Fibroblast of skin of left quadriceps (primary cell): Measurements from ENCODE around the gene LTF.
"Not testable (repeated sequence)": the region's sequence is repeated elsewhere in the genome, so short reads cannot be mapped to it uniquely, and the experiment has no call there.

Experiments used
- DNase-seq, 2 experiments: peaks; one replicate each; pipeline ENCODE4 v3.0.0-alpha.2; 2013; ENCODE audit warnings: low read depth in 2 of 2

Gene LTF

GRCh38 chr3:46442576-46443530 is 21.9 kb downstream of the LTF start:
- DNase-seq = peak in 1 of 2 experiments; percentile 3

GRCh38 chr3:46440531-46441294 is 24.0 kb downstream of the LTF start:
- DNase-seq = no peak

- DNase-seq = no peak
Measured at GRCh38 chr3:46438831-46439230, 25.9 kb downstream of the LTF start.

GRCh38 chr3:46435081-46435726 is 29.5 kb downstream of the LTF start:
- DNase-seq = no peak

DNA sequence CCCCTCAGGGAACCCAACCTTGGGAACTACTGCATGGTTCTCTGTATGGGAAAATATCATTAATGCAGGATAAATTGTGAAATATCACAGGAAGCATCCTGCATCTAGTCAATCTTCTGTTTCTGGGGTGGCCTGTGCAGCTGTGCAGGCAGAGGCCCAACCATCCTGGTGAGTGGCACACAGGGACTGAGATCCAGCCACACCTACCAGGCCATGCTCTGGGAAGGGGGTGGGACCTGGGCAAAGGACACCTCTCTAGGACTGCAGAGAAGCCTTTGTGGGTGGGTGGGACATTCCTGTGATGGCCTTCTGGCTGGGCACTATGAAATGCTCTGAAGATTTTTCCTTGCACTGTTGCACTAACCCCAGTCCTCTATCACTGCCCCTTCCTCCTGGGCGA is 30.9 kb downstream of the LTF start:
- DNase-seq = no peak

DNA sequence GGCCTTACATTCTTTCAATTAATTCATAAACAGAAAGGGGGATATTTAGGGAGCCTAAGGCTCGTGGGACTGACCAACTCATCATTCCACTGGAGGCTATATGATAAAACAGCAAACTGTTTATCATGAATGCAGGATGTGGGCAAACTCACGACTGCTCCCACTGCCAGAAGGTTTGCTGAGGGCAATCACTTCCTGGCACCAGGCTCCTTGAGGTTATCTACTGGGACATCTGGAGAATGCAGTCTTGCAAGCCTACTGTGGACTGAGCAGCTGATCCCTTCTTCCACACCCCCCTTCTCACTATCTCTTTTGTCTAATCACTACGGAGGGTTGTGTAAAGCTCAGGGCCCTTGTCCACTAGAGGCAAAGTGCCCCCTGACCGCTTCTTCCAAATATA is 31.6 kb downstream of the LTF start:
- not testable (repeated sequence) for DNase-seq

- DNase-seq = not testable (repeated sequence)
Measured at GRCh38 chr3:46431905-46432304, 32.8 kb downstream of the LTF start.

- DNase-seq = not testable (repeated sequence)
Measured at GRCh38 chr3:46430879-46431278, 33.8 kb downstream of the LTF start.

DNA sequence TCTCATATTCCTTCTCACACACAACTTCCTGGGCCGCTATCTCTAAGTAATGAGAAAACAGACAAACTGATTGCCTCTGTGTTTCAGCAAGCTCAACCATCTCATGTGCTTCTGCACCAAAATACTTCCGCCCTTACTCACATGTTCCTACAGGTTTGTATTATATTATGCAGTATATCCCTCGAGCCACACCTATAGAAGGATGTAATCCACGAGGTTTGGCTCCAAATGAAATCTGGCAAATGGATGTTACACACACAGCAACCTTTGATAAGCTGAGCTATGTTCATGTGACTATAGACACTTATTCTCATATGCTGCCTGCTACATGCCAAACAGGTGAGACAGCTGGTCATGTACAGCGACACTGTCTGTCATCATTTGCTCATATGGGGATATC is 35.0 kb downstream of the LTF start:
- no peak for DNase-seq

GRCh38 chr3:46429250-46429649 is 35.5 kb downstream of the LTF start:
- no peak for DNase-seq

DNA sequence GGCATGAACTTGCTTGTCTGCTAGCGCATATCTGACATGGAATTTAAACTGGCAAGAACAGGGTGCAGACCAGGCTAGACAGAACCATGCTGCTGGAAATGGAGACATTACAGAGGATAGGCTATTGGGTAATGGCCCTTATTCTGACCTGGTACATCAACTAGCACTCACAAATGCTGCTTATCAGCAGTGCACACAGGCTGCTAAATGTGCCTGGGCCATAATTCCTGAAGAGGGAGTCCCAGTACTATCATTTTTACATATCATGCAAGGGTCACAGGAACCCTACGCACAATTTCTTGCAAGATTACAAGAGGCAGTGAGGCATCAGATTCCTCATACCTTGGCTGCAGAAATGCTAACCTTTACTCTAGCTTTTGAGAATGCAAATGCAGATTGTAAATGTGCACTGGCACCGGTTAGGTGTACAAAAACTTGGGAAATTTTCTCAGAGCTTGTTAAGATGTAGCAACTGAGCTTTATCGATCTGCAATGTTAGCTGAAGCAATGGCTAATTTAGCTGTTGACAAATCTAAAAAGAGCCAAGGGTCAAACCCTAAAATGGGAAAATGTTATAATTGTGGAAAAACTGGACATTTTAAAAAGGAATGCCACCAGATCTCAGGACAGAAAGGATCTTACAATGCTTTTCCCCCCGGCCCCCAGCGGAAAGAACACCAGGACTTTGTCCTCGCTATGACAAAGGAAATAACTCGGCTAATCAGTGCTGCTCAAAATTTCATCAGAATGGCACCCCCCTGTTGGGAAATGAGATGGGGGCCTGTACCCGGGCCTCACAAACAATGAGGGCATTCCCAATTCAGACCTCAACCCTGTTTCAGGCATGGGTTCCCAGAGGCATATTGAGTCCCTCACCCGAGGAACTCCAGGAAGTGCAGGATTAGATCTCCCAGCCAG is 36.5 kb downstream of the LTF start:
- DNase-seq = no peak

DNA sequence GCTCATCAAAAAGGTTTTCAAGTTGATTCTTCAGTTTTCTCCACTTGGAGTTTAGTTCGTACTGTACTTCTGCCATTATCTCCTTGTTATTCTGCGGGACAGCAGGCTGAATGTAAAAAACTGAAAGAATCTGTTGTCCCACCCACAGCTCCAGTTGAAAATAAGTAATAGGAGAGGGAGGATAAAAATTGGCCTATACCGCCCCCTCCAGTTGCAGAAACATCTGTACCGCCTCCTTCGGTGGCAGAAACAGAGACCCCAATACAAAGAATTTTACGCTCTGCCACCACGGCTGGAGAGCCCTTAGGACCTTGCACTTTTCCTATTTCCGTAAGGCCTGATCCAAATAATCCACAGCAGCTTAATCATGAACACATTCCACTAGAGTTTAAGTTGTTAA is 37.3 kb downstream of the LTF start:
- DNase-seq = not testable (repeated sequence)

DNA sequence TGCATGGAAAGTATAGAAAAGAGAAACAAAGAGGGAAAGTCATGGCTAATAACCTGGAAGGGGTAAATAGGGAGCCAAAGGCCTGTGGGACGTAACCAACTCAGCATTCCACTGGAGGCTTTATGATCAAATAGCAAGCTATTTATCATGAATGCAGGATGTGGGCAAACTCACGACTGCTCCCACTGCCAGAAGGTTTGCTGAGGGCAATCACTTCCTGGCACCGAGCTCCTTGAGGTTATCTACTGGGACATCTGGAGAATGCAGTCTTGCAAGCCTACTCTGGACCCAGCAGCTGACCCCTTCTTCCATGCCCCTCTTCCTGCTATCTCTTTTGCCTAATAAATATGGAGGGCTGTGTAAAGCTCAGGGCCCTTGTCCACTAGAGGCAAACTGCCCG is 38.2 kb downstream of the LTF start:
- DNase-seq = not testable (repeated sequence)

- DNase-seq = no peak
Measured at GRCh38 chr3:46423588-46423987, 41.1 kb downstream of the LTF start.

GRCh38 chr3:46422617-46423016 is 42.1 kb downstream of the LTF start:
- DNase-seq = no peak

- no peak for DNase-seq
Measured at GRCh38 chr3:46420931-46421330, 43.8 kb downstream of the LTF start.

GRCh38 chr3:46419816-46420215 is 44.9 kb downstream of the LTF start:
- DNase-seq = no peak

GRCh38 chr3:46417841-46418611 is 46.7 kb downstream of the LTF start:
- no peak for DNase-seq

GRCh38 chr3:46416811-46417510 is 47.7 kb downstream of the LTF start:
- DNase-seq = no peak
